Measurements from ENCODE around the gene CROCC.

- TF ChIP-seq POLR2AphosphoS5 (IDR thresholded peaks at IDR 0.05; ENCODE audit: low read depth, low read length) (no peak), SIN3A (IDR thresholded peaks at IDR 0.05; ENCODE audit: borderline replicate concordance, insufficient read depth, low read length) (no peak), REST (IDR thresholded peaks at IDR 0.05; ENCODE audit: insufficient read depth in 1 of 2, low read depth in 2 of 2, low read length in 2 of 2) (no peak), TAF1 (IDR thresholded peaks at IDR 0.05; ENCODE audit: borderline replicate concordance, insufficient read depth, low read length) (no peak), FOXP2 (optimal IDR thresholded peaks at IDR 0.05; ENCODE audit: borderline replicate concordance, extremely low read depth, extremely low read length, insufficient read depth) (no peak)
Observed at GRCh38 chr1:16920951-16921350, 780 bp upstream of the CROCC start.

Measured in PFSK-1 (cell line).